OCI-LY3 (cell line): Measurements from ENCODE around the gene ITGA7.

ENCODE experiments used
- CTCF ChIP-seq: fragments of 200-600, 300-600 bp; sonication (generic); IDR thresholded peaks from 2 replicates; pipeline ENCODE4 v1.5.1; 2014; ENCODE audit warnings: antibody characterized with exemption, low read length, low read depth
- EZH2phosphoT487 ChIP-seq: fragments of 200-600 bp; shearing (Covaris generic); IDR thresholded peaks from 2 replicates; pipeline ENCODE4 v1.6.1; 2018; ENCODE audit warnings: antibody characterized with exemption, mixed run types, low read depth

GRCh38 chr12:55683676-55684075 lies 24.0 kb downstream of the ITGA7 start:
- TF ChIP-seq CTCF, result no peak
- no peak for TF ChIP-seq EZH2phosphoT487
